HCT116 (cell line): ENCODE data around the gene PCDH15. TPM values are rescaled to one million over a fixed set of nuclear protein-coding genes. Genes with fewer than 3 reads are reported as not detected.

Experiments
- ATAC-seq: fragments of 200-7000 bp; cut with Tn5 transposase; 2 replicates; pipeline ENCODE4 v1.9.1; 2020; ENCODE audit warnings: mild to moderate bottlenecking, moderate library complexity
- BruUV-seq: library from RNA; stranded (reverse); fragments of 400-500 nt; replicated peaks from 2 replicates; lab custom pipeline; 2021; lab: Mats Ljungman, UMichigan
- CTCF ChIA-PET: fragments of 300-600 bp; sonication (Branson Sonifier 250); formaldehyde crosslinking; loops from one replicate; lab custom pipeline; 2021; ENCODE audit warnings: antibody characterized with exemption; lab: Charles Lee
- POLR2A ChIA-PET: fragments of 300-600, 350-600 bp; sonication (Branson Sonifier 250); formaldehyde crosslinking; loops from one replicate; lab custom pipeline; 2021; ENCODE audit warnings: antibody characterized with exemption; lab: Charles Lee
- RAD21 ChIA-PET, 2 experiments: fragments of 300-600 bp; sonication (Branson Sonifier 250); formaldehyde crosslinking; loops; one replicate each; lab custom pipeline; 2023; ENCODE audit warnings: low total read pairs in 2 of 2; ENCODE audit not compliant: uncharacterized antibody in 2 of 2, unreplicated experiment in 2 of 2, low non-redundant PET in 1 of 2; lab: Charles Lee
- DNase-seq: peaks from one replicate; pipeline ENCODE4 v3.0.0-alpha.2; 2010; ENCODE audit warnings: low read depth, low spot score
- H2AFZ ChIP-seq: fragments of 200-600 bp; shearing (Covaris generic), sonication (generic); 2 replicates; pipeline ENCODE4 v1.6.1; 2017; ENCODE audit warnings: low read depth, mixed run types, mixed read lengths, antibody characterized with exemption, low read length; ENCODE audit not compliant: poor library complexity, severe bottlenecking
- H3K27ac ChIP-seq: 2 replicates; pipeline ENCODE4 v1.5.1; 2012; ENCODE audit warnings: low read depth, low read length
- H3K27me3 ChIP-seq: fragments of 200-600 bp; sonication (generic); 2 replicates; pipeline ENCODE4 v1.6.1; 2016; ENCODE audit warnings: mixed run types, low read length, mixed read lengths; ENCODE audit not compliant: insufficient read depth
- H3K36me3 ChIP-seq, 2 experiments: fragments of 200-500 bp in 1 of 2; fragments of 200-600 bp in 1 of 2; sonication (Bioruptor generic) in 1 of 2; sonication (generic) in 1 of 2; 2 replicates each; pipeline versions ENCODE4 v1.5.1 to v1.6.1; 2014 to 2016; ENCODE audit warnings: low read length in 2 of 2, inconsistent platforms in 1 of 2, mixed read lengths in 1 of 2, mixed run types in 1 of 2; ENCODE audit not compliant: insufficient read depth in 2 of 2, control insufficient read depth in 1 of 2
- H3K4me1 ChIP-seq, 2 experiments: fragments of 200-600 bp in 1 of 2; sonication (generic) in 1 of 2; 2 replicates each; pipeline versions ENCODE4 v1.5.1 to v1.6.1; 2012 to 2017; ENCODE audit warnings: low read length in 2 of 2, inconsistent platforms in 1 of 2, mild to moderate bottlenecking in 1 of 2, mixed read lengths in 1 of 2, mixed run types in 1 of 2, moderate library complexity in 1 of 2; ENCODE audit not compliant: insufficient read depth in 2 of 2, control insufficient read depth in 1 of 2
- H3K4me2 ChIP-seq: fragments of 200-600 bp; sonication (generic); 2 replicates; pipeline ENCODE4 v1.6.1; 2017; ENCODE audit warnings: mixed run types, low read length, mixed read lengths
- H3K4me3 ChIP-seq, 2 experiments: fragments of 200-600 bp in 1 of 2; sonication (generic) in 1 of 2; replicated peaks in 1 of 2; 2 replicates each; pipeline ENCODE4 v1.5.1; 2011 to 2016; ENCODE audit warnings: low read length in 2 of 2, control low read depth in 1 of 2, low read depth in 1 of 2, mild to moderate bottlenecking in 1 of 2, mixed read lengths in 1 of 2, mixed run types in 1 of 2
- H3K79me2 ChIP-seq: fragments of 200-600 bp; sonication (generic); 2 replicates; pipeline ENCODE4 v1.6.1; 2017; ENCODE audit warnings: mild to moderate bottlenecking, mixed run types, low read length, moderate library complexity, mixed read lengths; ENCODE audit not compliant: insufficient read depth
- H3K9ac ChIP-seq: fragments of 200-600 bp; sonication (generic); 2 replicates; pipeline ENCODE4 v1.6.1; 2016; ENCODE audit warnings: low read length, mixed read lengths
- H3K9me2 ChIP-seq: fragments of 200-600 bp; sonication (generic), shearing (Covaris generic); 2 replicates; pipeline ENCODE4 v1.6.1; 2017; ENCODE audit warnings: mixed run types, mild to moderate bottlenecking, moderate library complexity; ENCODE audit not compliant: insufficient read depth
- H3K9me3 ChIP-seq, 2 experiments: fragments of 200-500 bp in 1 of 2; fragments of 200-600 bp in 1 of 2; sonication (Bioruptor generic) in 1 of 2; sonication (generic) in 1 of 2; 2 replicates each; pipeline ENCODE4 v1.6.1; 2014 to 2017; ENCODE audit warnings: low read length in 2 of 2, mixed read lengths in 2 of 2, inconsistent platforms in 1 of 2, low read depth in 1 of 2, mild to moderate bottlenecking in 1 of 2, mixed run types in 1 of 2, moderate library complexity in 1 of 2; ENCODE audit not compliant: control insufficient read depth in 1 of 2, insufficient read depth in 1 of 2
- H4K20me1 ChIP-seq: fragments of 200-600 bp; sonication (generic), shearing (Covaris generic); 2 replicates; pipeline ENCODE4 v1.6.1; 2017; ENCODE audit warnings: mixed run types, mild to moderate bottlenecking, moderate library complexity; ENCODE audit not compliant: insufficient read depth
- EGR1 ChIP-seq: IDR thresholded peaks from 2 replicates; pipeline ENCODE4 v1.6.1; 2012; ENCODE audit warnings: low read depth
- EZH2 ChIP-seq: fragments of 200-600 bp; sonication (generic); IDR thresholded peaks from 2 replicates; pipeline ENCODE4 v1.6.1; 2017; ENCODE audit warnings: antibody characterized with exemption, mixed run types
- FOSL1 ChIP-seq: IDR thresholded peaks from 2 replicates; pipeline ENCODE4 v1.6.1; 2012; ENCODE audit warnings: low read depth
- JUND ChIP-seq: IDR thresholded peaks from 2 replicates; pipeline ENCODE4 v1.6.1; 2012
- POLR2A ChIP-seq: IDR thresholded peaks from 2 replicates; pipeline ENCODE4 v1.7.0; 2011; ENCODE audit warnings: borderline replicate concordance; ENCODE audit not compliant: insufficient read depth, insufficient read length; ENCODE audit errors: extremely low read depth
- RAD21 ChIP-seq: IDR thresholded peaks from 2 replicates; pipeline ENCODE4 v1.6.1; 2012; ENCODE audit warnings: low read depth, mild to moderate bottlenecking
- SRF ChIP-seq: IDR thresholded peaks from 2 replicates; pipeline ENCODE4 v1.6.1; 2012; ENCODE audit warnings: low read depth
- ZNF274 ChIP-seq: fragments of 200-500 bp; sonication (Bioruptor generic); IDR thresholded peaks from 2 replicates; pipeline ENCODE4 v1.6.1; 2014; ENCODE audit warnings: mild to moderate bottlenecking, low read depth, low read length, inconsistent platforms
- intact Hi-C: fragments of 100-400 bp; cut with micrococcal nuclease; formaldehyde crosslinking; loops from 2 replicates; pipeline ENCODE4 v1.10.0; 2022
- total RNA-seq: library from RNA; stranded (reverse); gene quantifications from one replicate; pipeline ENCODE4 v1.2.1, GENCODE V29; 2021; ENCODE audit not compliant: unreplicated experiment
- TF ChIP-seq, protein P1 (sequence below), 3 experiments: fragments of 200-600 bp in 1 of 3; sonication (generic) in 1 of 3; IDR thresholded peaks in 2 of 3; conservative IDR thresholded peaks in 1 of 3; 2 replicates each; pipeline ENCODE4 v1.5.1; 2012 to 2017; ENCODE audit warnings: low read depth in 2 of 3, low read length in 2 of 3, antibody characterized with exemption in 1 of 3, borderline replicate concordance in 1 of 3, control low read depth in 1 of 3, mild to moderate bottlenecking in 1 of 3, mixed read lengths in 1 of 3, mixed run types in 1 of 3, moderate library complexity in 1 of 3; ENCODE audit not compliant: insufficient read depth in 1 of 3
- TF ChIP-seq, protein P2 (sequence below): IDR thresholded peaks from 2 replicates; pipeline ENCODE4 v1.6.1; 2011; ENCODE audit warnings: mild to moderate bottlenecking, low read length, moderate library complexity; ENCODE audit not compliant: insufficient replicate concordance; ENCODE audit errors: extremely low read depth

The PCDH15 gene
- total RNA-seq, 1 experiment from 2014 or later: not detected

DNA sequence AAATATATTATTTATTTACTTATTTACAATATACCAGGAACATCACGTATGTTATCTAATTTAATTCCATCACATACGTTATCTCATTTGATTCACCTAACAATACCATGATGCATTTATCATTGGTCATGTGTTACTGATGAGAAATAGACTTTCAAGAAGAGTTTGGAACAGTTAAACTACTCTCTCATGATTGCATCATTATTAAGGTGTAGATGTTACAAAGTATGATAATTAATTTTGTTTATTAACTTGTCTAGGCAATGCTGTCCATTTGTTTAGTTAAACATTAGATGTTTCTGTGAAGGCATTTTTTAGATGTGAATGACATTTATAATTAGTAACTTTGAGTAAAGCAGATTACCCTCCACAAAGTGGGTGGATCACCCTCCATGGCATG is 32.0 kb upstream of the PCDH15 start (continued):
- TF ChIP-seq SRF (no peak), JUND (no peak), FOSL1 (no peak), ZNF274 (no peak), POLR2A (no peak)
- TF ChIP-seq, protein P1, sequence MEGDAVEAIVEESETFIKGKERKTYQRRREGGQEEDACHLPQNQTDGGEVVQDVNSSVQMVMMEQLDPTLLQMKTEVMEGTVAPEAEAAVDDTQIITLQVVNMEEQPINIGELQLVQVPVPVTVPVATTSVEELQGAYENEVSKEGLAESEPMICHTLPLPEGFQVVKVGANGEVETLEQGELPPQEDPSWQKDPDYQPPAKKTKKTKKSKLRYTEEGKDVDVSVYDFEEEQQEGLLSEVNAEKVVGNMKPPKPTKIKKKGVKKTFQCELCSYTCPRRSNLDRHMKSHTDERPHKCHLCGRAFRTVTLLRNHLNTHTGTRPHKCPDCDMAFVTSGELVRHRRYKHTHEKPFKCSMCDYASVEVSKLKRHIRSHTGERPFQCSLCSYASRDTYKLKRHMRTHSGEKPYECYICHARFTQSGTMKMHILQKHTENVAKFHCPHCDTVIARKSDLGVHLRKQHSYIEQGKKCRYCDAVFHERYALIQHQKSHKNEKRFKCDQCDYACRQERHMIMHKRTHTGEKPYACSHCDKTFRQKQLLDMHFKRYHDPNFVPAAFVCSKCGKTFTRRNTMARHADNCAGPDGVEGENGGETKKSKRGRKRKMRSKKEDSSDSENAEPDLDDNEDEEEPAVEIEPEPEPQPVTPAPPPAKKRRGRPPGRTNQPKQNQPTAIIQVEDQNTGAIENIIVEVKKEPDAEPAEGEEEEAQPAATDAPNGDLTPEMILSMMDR (IDR thresholded peaks at IDR 0.05 in 2 of 3, conservative IDR thresholded peaks at IDR 0.05 in 1 of 3; ENCODE audit: borderline replicate concordance in 1 of 3, insufficient read depth in 1 of 3, low read depth in 2 of 3, low read length in 2 of 3): no peak

DNA sequence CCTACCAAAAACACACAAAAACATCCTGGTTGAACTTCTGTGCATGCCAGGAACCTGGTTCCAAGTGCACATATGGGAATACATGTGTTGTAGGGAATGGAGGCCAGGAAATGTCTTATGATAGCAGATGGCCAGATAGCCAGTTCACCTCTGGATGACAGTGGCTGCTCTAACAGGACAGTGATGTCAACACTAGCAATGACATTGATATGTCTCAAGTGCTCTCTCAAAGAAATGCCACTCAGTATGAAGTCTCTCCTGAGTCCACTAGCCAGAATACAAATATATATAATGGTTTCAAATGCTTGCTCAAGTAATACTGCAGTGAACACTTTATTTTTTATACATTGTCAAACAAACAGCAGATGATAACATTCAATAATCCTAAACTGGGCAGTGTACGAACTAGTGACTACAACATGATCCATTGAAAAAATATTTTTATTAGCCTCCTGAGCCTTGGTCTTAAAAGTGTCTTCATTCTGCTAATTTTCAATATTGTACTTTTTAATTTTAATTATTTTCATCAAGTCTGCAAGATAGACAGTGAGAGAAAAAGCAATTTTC is 26.0 kb upstream of the PCDH15 start:
- no peak overlapping the region for H2AFZ ChIP-seq
- ChIA-PET CTCF (no interaction called here), RAD21 (no interaction called here), POLR2A (no interaction called here)
- no peaks in the 10 kb centered on the region for H3K79me2 ChIP-seq
- no peak overlapping the region for H3K9ac ChIP-seq
- H4K20me1 ChIP-seq: no peaks in the 10 kb centered on the region
- no peaks in the 10 kb centered on the region for H3K36me3 ChIP-seq
- H3K4me2 ChIP-seq: no peak overlapping the region
- no peak overlapping the region for H3K27ac ChIP-seq
- no peak overlapping the region for H3K4me3 ChIP-seq
- H3K4me1 ChIP-seq: no peaks in the 10 kb centered on the region
- no peaks in the 10 kb centered on the region for H3K9me2 ChIP-seq
- TF ChIP-seq EGR1 (no peak), EZH2 (no peak), RAD21 (no peak)
- TF ChIP-seq, protein P2, sequence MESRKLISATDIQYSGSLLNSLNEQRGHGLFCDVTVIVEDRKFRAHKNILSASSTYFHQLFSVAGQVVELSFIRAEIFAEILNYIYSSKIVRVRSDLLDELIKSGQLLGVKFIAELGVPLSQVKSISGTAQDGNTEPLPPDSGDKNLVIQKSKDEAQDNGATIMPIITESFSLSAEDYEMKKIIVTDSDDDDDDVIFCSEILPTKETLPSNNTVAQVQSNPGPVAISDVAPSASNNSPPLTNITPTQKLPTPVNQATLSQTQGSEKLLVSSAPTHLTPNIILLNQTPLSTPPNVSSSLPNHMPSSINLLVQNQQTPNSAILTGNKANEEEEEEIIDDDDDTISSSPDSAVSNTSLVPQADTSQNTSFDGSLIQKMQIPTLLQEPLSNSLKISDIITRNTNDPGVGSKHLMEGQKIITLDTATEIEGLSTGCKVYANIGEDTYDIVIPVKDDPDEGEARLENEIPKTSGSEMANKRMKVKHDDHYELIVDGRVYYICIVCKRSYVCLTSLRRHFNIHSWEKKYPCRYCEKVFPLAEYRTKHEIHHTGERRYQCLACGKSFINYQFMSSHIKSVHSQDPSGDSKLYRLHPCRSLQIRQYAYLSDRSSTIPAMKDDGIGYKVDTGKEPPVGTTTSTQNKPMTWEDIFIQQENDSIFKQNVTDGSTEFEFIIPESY: no peak
- ATAC-seq (no peak), DNase-seq (no peak)
- peaks cover 5 to 18% of the 10 kb centered on the region in 2 experiments; a peak in 3 of 4 replicates for H3K9me3 ChIP-seq
- intact Hi-C loops: no loop called here
- no peaks in the 10 kb centered on the region for H3K27me3 ChIP-seq
- BruUV-seq: no TSS peak
